SK-N-SH (cell line): Measurements from ENCODE around the gene CTU1. TPM values are rescaled to one million over a fixed set of nuclear protein-coding genes. Genes with fewer than 3 reads are reported as not detected.

Source experiments
- CTCF ChIA-PET: fragments of 300-600, 350-600 bp; formaldehyde crosslinking; extraction: SDS; loops from one replicate; lab custom pipeline; 2021; lab: Yijun Ruan, JAX
- POLR2A ChIA-PET: fragments of 350-600 bp; sonication (Branson Sonifier 250); formaldehyde crosslinking; extraction: SDS; loops from one replicate; lab custom pipeline; 2020; ENCODE audit warnings: antibody characterized with exemption, inconsistent platforms; lab: Yijun Ruan, JAX
- DNase-seq: peaks from one replicate; pipeline ENCODE4 v3.0.0; 2012
- H2AFZ ChIP-seq: fragments of 200-600 bp; sonication (generic); 2 replicates; pipeline ENCODE4 v1.8.1; 2016; ENCODE audit warnings: antibody characterized with exemption, mild to moderate bottlenecking, low read depth
- H3F3A ChIP-seq: fragments of 200-600 bp; sonication (generic); replicated peaks from 2 replicates; pipeline ENCODE3; 2016; ENCODE audit warnings: antibody characterized with exemption, mild to moderate bottlenecking; ENCODE audit not compliant: insufficient read depth
- H3K27ac ChIP-seq, 2 experiments: fragments of 200-500 bp in 1 of 2; fragments of 200-600 bp in 1 of 2; sonication (Bioruptor generic) in 1 of 2; sonication (generic), shearing (Covaris generic) in 1 of 2; 2 replicates each; pipeline versions ENCODE4 v1.5.1 to v1.6.1; 2014 to 2016; ENCODE audit warnings: low read depth in 2 of 2, inconsistent platforms in 1 of 2, low read length in 1 of 2, mild to moderate bottlenecking in 1 of 2, mixed read lengths in 1 of 2
- H3K27me3 ChIP-seq: fragments of 200-600 bp; sonication (generic), shearing (Covaris generic); 2 replicates; pipeline ENCODE4 v1.6.1; 2016; ENCODE audit warnings: mixed run types; ENCODE audit not compliant: insufficient read depth
- H3K36me3 ChIP-seq, 2 experiments: fragments of 200-500 bp in 1 of 2; fragments of 200-600 bp in 1 of 2; sonication (Bioruptor generic) in 1 of 2; sonication (generic) in 1 of 2; replicated peaks in 1 of 2; 2 replicates each; pipeline versions ENCODE3 to v1.5.1; 2014 to 2016; ENCODE audit warnings: low read length in 1 of 2, mild to moderate bottlenecking in 1 of 2; ENCODE audit not compliant: insufficient read depth in 2 of 2, control insufficient read depth in 1 of 2
- H3K4me1 ChIP-seq, 2 experiments: fragments of 200-500 bp in 1 of 2; fragments of 200-600 bp in 1 of 2; sonication (Bioruptor generic) in 1 of 2; sonication (generic), shearing (Covaris generic) in 1 of 2; 2 replicates each; pipeline versions ENCODE4 v1.5.1 to v1.6.1; 2014 to 2016; ENCODE audit warnings: low read depth in 1 of 2, low read length in 1 of 2, mixed run types in 1 of 2; ENCODE audit not compliant: insufficient read depth in 2 of 2, control insufficient read depth in 1 of 2
- H3K4me2 ChIP-seq: fragments of 200-600 bp; sonication (generic), shearing (Covaris generic); 2 replicates; pipeline ENCODE4 v1.6.1; 2017; ENCODE audit warnings: mixed run types
- H3K4me3 ChIP-seq, 2 experiments: fragments of 200-500 bp in 1 of 2; fragments of 200-600 bp in 1 of 2; sonication (Bioruptor generic) in 1 of 2; sonication (generic), shearing (Covaris generic) in 1 of 2; 2 replicates each; pipeline versions ENCODE4 v1.5.1 to v1.8.1; 2014 to 2016; ENCODE audit warnings: low read depth in 2 of 2, inconsistent platforms in 1 of 2, low read length in 1 of 2, mild to moderate bottlenecking in 1 of 2, mixed read lengths in 1 of 2, moderate library complexity in 1 of 2
- H3K79me2 ChIP-seq: fragments of 200-600 bp; sonication (generic); 2 replicates; pipeline ENCODE4 v1.8.1; 2017; ENCODE audit warnings: mild to moderate bottlenecking; ENCODE audit not compliant: insufficient read depth
- H3K9ac ChIP-seq: fragments of 200-600 bp; sonication (generic); 2 replicates; pipeline ENCODE4 v1.6.1; 2017; ENCODE audit warnings: mixed run types
- H3K9me2 ChIP-seq: fragments of 200-600 bp; sonication (generic); 2 replicates; pipeline ENCODE4 v1.6.1; 2017; ENCODE audit warnings: mixed run types
- H3K9me3 ChIP-seq: fragments of 200-600 bp; sonication (generic); 2 replicates; pipeline ENCODE4 v1.6.1; 2017; ENCODE audit warnings: mixed run types, mild to moderate bottlenecking, moderate library complexity
- H4K20me1 ChIP-seq: fragments of 200-600 bp; sonication (generic); 2 replicates; pipeline ENCODE4 v1.6.1; 2017; ENCODE audit warnings: mild to moderate bottlenecking, mixed run types; ENCODE audit not compliant: insufficient read depth
- ELF1 ChIP-seq: IDR thresholded peaks from 2 replicates; pipeline ENCODE4 v1.4.0; 2012
- EZH2phosphoT487 ChIP-seq: fragments of 200-600 bp; sonication (generic); IDR thresholded peaks from 2 replicates; pipeline ENCODE4 v1.6.1; 2017; ENCODE audit warnings: low read depth, mixed run types, mild to moderate bottlenecking, antibody characterized with exemption, moderate library complexity, borderline replicate concordance
- MXI1 ChIP-seq: IDR thresholded peaks from 2 replicates; pipeline ENCODE4 v1.6.1; 2012; ENCODE audit warnings: mild to moderate bottlenecking, low read depth, low read length, improper control_type of control experiment
- NFIC ChIP-seq: IDR thresholded peaks from 2 replicates; pipeline ENCODE4 v1.4.0; 2012; ENCODE audit warnings: borderline replicate concordance
- POLR2AphosphoS5 ChIP-seq: IDR thresholded peaks from 2 replicates; pipeline ENCODE4 v1.6.1; 2012; ENCODE audit warnings: low read depth, low read length
- RAD21 ChIP-seq: IDR thresholded peaks from 2 replicates; pipeline ENCODE4 v1.6.1; 2012; ENCODE audit warnings: mild to moderate bottlenecking, low read length
- RCOR1 ChIP-seq: fragments of 150-350 bp; IDR thresholded peaks from 2 replicates; pipeline ENCODE4 v1.6.1; 2017; ENCODE audit warnings: antibody characterized with exemption, low read length
- whole genome bisulfite sequencing: methylation state at CpG from one replicate; pipeline ENCODE4 v1.1.6; 2017; ENCODE audit warnings: low lambda C conversion rate; 5-methylcytosine and 5-hydroxymethylcytosine counted together
- polyA plus RNA-seq, 3 experiments: library from polyadenylated mRNA; depleted of rRNA; stranded (reverse); fragments of >200 nt; gene quantifications; 2 replicates each; pipeline ENCODE4 v1.2.3, GENCODE V29; 2012
- TF ChIP-seq, protein P1 (sequence below): IDR thresholded peaks from 2 replicates; pipeline ENCODE4 v1.4.0; 2012; ENCODE audit warnings: low read depth, borderline replicate concordance
- TF ChIP-seq, protein P2 (sequence below): IDR thresholded peaks from 2 replicates; pipeline ENCODE4 v1.6.1; 2012; ENCODE audit warnings: mild to moderate bottlenecking, low read depth, low read length, moderate library complexity
- TF ChIP-seq, protein P3 (sequence below): IDR thresholded peaks from 2 replicates; pipeline ENCODE4 v1.4.0; 2012; ENCODE audit warnings: low read depth
- TF ChIP-seq, protein P4 (sequence below): IDR thresholded peaks from 2 replicates; pipeline ENCODE4 v1.4.0; 2012; ENCODE audit warnings: low read depth, borderline replicate concordance

Gene CTU1
- polyA plus RNA-seq, 1 of the 3 experiments (the other 2 are of a cell fraction): 8.8 TPM

DNA sequence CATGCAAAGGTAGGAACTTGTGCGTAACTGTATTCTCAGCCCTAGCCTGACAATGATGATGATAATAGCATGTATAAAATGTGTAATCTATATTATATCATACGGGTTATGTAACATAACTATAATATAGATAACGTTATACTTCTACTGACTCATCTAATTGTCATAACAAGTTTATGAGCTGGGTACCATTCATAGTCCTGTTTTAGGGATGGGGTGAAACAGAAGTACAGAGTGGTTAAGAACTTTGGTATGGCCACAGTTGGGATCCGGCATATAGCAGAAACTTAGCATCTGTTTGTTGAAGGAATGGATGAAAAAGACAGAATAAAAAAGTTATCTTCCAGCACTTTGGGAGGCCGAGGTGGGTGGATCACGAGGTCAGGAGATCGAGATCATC, 5.2 kb downstream of the CTU1 start:
- Histone ChIP-seq H3K79me2 (peaks cover 46% of the 10 kb centered on the region), H3K27ac (no peak overlapping the region), H2AFZ (no peak overlapping the region), H3K4me1 (peaks cover 0 to 8% of the 10 kb centered on the region in 2 experiments; a peak in 2 of 4 replicates), H3K4me3 (no peak overlapping the region), H3K4me2 (no peak overlapping the region), H3K9me3 (no peaks in the 10 kb centered on the region), H3F3A (no peaks in the 10 kb centered on the region), H3K9me2 (no peaks in the 10 kb centered on the region), H4K20me1 (peaks cover 12% of the 10 kb centered on the region; the same call in 1 of the 2 replicates), H3K27me3 (no peaks in the 10 kb centered on the region), H3K36me3 (peaks cover 11 to 37% of the 10 kb centered on the region in 2 experiments), H3K9ac (no peak overlapping the region)
- 91% methylated on average over 7 of the region's 7 CpGs for WGBS
- ChIA-PET POLR2A (no interaction called here), CTCF (no interaction called here)
- TF ChIP-seq NFIC (no peak), POLR2AphosphoS5 (no peak), MXI1 (no peak), EZH2phosphoT487 (no peak), ELF1 (no peak), RAD21 (no peak), RCOR1 (no peak)
- TF ChIP-seq, protein P1, sequence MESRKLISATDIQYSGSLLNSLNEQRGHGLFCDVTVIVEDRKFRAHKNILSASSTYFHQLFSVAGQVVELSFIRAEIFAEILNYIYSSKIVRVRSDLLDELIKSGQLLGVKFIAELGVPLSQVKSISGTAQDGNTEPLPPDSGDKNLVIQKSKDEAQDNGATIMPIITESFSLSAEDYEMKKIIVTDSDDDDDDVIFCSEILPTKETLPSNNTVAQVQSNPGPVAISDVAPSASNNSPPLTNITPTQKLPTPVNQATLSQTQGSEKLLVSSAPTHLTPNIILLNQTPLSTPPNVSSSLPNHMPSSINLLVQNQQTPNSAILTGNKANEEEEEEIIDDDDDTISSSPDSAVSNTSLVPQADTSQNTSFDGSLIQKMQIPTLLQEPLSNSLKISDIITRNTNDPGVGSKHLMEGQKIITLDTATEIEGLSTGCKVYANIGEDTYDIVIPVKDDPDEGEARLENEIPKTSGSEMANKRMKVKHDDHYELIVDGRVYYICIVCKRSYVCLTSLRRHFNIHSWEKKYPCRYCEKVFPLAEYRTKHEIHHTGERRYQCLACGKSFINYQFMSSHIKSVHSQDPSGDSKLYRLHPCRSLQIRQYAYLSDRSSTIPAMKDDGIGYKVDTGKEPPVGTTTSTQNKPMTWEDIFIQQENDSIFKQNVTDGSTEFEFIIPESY: no peak
- TF ChIP-seq, protein P2, sequence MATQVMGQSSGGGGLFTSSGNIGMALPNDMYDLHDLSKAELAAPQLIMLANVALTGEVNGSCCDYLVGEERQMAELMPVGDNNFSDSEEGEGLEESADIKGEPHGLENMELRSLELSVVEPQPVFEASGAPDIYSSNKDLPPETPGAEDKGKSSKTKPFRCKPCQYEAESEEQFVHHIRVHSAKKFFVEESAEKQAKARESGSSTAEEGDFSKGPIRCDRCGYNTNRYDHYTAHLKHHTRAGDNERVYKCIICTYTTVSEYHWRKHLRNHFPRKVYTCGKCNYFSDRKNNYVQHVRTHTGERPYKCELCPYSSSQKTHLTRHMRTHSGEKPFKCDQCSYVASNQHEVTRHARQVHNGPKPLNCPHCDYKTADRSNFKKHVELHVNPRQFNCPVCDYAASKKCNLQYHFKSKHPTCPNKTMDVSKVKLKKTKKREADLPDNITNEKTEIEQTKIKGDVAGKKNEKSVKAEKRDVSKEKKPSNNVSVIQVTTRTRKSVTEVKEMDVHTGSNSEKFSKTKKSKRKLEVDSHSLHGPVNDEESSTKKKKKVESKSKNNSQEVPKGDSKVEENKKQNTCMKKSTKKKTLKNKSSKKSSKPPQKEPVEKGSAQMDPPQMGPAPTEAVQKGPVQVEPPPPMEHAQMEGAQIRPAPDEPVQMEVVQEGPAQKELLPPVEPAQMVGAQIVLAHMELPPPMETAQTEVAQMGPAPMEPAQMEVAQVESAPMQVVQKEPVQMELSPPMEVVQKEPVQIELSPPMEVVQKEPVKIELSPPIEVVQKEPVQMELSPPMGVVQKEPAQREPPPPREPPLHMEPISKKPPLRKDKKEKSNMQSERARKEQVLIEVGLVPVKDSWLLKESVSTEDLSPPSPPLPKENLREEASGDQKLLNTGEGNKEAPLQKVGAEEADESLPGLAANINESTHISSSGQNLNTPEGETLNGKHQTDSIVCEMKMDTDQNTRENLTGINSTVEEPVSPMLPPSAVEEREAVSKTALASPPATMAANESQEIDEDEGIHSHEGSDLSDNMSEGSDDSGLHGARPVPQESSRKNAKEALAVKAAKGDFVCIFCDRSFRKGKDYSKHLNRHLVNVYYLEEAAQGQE: no peak
- TF ChIP-seq, protein P3, sequence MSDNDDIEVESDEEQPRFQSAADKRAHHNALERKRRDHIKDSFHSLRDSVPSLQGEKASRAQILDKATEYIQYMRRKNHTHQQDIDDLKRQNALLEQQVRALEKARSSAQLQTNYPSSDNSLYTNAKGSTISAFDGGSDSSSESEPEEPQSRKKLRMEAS: no peak
- TF ChIP-seq, protein P4, sequence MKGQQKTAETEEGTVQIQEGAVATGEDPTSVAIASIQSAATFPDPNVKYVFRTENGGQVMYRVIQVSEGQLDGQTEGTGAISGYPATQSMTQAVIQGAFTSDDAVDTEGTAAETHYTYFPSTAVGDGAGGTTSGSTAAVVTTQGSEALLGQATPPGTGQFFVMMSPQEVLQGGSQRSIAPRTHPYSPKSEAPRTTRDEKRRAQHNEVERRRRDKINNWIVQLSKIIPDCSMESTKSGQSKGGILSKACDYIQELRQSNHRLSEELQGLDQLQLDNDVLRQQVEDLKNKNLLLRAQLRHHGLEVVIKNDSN: no peak
- DNase-seq: no peak
